Stimulated activated CD4-positive, alpha-beta T cell treated with anti-CD3 and anti-CD28 coated beads, TNF-alpha, amount 100 ng/mL, for 1 hour (primary cell): ENCODE measurements around the gene AUTS2.

Experiments used
- DNase-seq, 3 donors: peaks; one replicate each; pipeline ENCODE4 v3.0.0-alpha.2; 2020; ENCODE audit warnings: low read depth in 3 of 3, low spot score in 1 of 3

The AUTS2 gene

GRCh38 chr7:69622960-69623359, 24.7 kb downstream of the AUTS2 start:
- no peak for DNase-seq

- no peak for DNase-seq
Observed at GRCh38 chr7:69624435-69625230, 26.4 kb downstream of the AUTS2 start.

GRCh38 chr7:69625238-69625637, 27.0 kb downstream of the AUTS2 start:
- no peak for DNase-seq

- no peak for DNase-seq
Observed at GRCh38 chr7:69625798-69626197, 27.5 kb downstream of the AUTS2 start.

GRCh38 chr7:69630292-69630691, 32.0 kb downstream of the AUTS2 start:
- no peak for DNase-seq

- no peak for DNase-seq
Observed at GRCh38 chr7:69631131-69631530, 32.9 kb downstream of the AUTS2 start.

- DNase-seq = no peak
Observed at GRCh38 chr7:69632280-69632679, 34.0 kb downstream of the AUTS2 start.

GRCh38 chr7:69633122-69633831, 35.0 kb downstream of the AUTS2 start:
- DNase-seq = no peak

GRCh38 chr7:69635555-69636185, 37.4 kb downstream of the AUTS2 start:
- DNase-seq = no peak

- DNase-seq = no peak
Observed at GRCh38 chr7:69638674-69639073, 40.4 kb downstream of the AUTS2 start.

GRCh38 chr7:69640216-69640615, 41.9 kb downstream of the AUTS2 start:
- no peak for DNase-seq

- DNase-seq = no peak
Observed at GRCh38 chr7:69640925-69641594, 42.8 kb downstream of the AUTS2 start.

GRCh38 chr7:69643265-69643664, 45.0 kb downstream of the AUTS2 start:
- no peak for DNase-seq

- no peak for DNase-seq
Observed at GRCh38 chr7:69643708-69644445, 45.6 kb downstream of the AUTS2 start.

GRCh38 chr7:69645683-69646082, 47.4 kb downstream of the AUTS2 start:
- DNase-seq = no peak

- no peak for DNase-seq
Observed at GRCh38 chr7:69651101-69651590, 52.9 kb downstream of the AUTS2 start.

GRCh38 chr7:69652947-69653701, 54.8 kb downstream of the AUTS2 start:
- DNase-seq = no peak

GRCh38 chr7:69653806-69654205, 55.5 kb downstream of the AUTS2 start:
- no peak for DNase-seq

- no peak for DNase-seq
Observed at GRCh38 chr7:69654381-69654780, 56.1 kb downstream of the AUTS2 start.
